Activated CD8-positive, alpha-beta T cell treated with anti-CD3 and anti-CD28 coated beads for 36 hours (primary cell): ENCODE results near the gene ZDHHC12. TPM values are rescaled to one million over a fixed set of nuclear protein-coding genes. Genes with fewer than 3 reads are reported as not detected.

Experiments used
- ATAC-seq: fragments of 200-7000 bp; cut with Tn5 transposase; one replicate; pipeline ENCODE4 v1.10.0; 2021; ENCODE audit warnings: mild to moderate bottlenecking, moderate library complexity
- CTCF ChIA-PET: fragments of 350-600 bp; sonication (Branson Sonifier 250); formaldehyde crosslinking; loops from one replicate; lab custom pipeline; 2021; ENCODE audit warnings: antibody characterized with exemption; lab: Charles Lee
- POLR2A ChIA-PET: fragments of 350-600 bp; sonication (Branson Sonifier 250); formaldehyde crosslinking; loops from one replicate; lab custom pipeline; 2021; ENCODE audit warnings: antibody characterized with exemption; lab: Charles Lee
- DNase-seq: peaks from one replicate; pipeline ENCODE4 v3.0.0-alpha.2; 2020
- H3K27ac Mint-ChIP-seq: one replicate; pipeline ENCODE4 v1.8.0; 2021; ENCODE audit warnings: mild to moderate bottlenecking, mixed read lengths
- H3K27me3 Mint-ChIP-seq: one replicate; pipeline ENCODE4 v1.8.0; 2021; ENCODE audit warnings: mixed read lengths
- H3K36me3 Mint-ChIP-seq: one replicate; pipeline ENCODE4 v1.8.0; 2021; ENCODE audit warnings: low read depth, mixed read lengths
- H3K4me1 Mint-ChIP-seq: one replicate; pipeline ENCODE4 v1.8.0; 2021; ENCODE audit warnings: low read depth, mixed read lengths
- H3K4me3 Mint-ChIP-seq: one replicate; pipeline ENCODE4 v1.8.0; 2021; ENCODE audit warnings: mild to moderate bottlenecking, moderate library complexity, mixed read lengths
- H3K9me3 Mint-ChIP-seq: one replicate; pipeline ENCODE4 v1.8.0; 2021; ENCODE audit warnings: mixed read lengths
- intact Hi-C: fragments of 100-400 bp; cut with micrococcal nuclease; formaldehyde crosslinking; loops from one replicate; pipeline ENCODE4 v1.10.0; 2022
- total RNA-seq, 2 experiments: library from RNA; stranded (reverse); gene quantifications; one replicate each; pipeline ENCODE4 v1.2.3, GENCODE V29; 2021
- TF ChIP-seq, protein P1 (sequence below): fragments of 200-600 bp; IDR thresholded peaks from one replicate; pipeline ENCODE4 v1.8.0; 2022; ENCODE audit warnings: antibody characterized with exemption, mild to moderate bottlenecking

Gene ZDHHC12
- total RNA-seq, 2 experiments from 2014 or later = 44.9 to 48.7 TPM

DNA sequence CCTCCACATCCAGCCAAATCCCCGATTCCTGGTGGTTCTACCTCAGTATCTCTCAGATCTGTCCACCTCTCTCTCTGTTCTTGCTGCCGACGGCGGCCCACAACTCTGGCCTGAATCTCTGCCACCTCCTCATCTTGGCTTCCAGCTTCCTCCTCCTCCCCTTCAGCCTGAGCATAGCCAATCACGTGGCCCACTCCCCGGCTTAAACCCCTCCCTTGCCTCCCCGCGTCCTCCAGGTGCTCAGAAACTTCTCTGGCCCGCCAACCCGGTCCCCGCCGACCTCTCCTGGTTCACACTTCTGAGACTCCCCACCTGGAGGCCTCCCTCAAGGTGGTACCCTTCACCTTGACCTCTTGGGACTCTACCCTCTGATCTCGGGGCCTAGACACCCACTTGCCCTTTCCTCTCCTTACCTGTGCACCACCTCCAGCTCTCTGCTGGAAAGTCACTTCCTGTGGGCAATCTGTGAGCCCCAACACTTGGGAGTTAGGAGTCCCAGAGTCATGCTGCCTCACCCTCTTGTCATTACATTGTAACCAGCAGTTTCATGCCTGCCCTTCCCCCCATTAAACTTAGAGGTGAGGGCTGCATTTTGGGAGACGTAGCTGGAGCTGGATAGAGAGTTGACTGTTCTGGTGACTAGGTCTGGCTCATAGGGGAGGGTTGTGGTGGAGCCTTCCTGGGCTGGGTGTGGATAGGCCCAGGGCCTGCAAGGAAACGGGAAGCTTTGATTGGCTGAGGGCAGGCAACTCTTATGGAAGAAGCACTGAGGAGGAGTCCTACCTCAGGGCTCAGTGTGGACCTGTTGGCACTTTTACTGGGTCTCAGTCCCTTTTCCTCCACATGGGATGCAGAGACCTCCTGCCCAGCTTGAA, 39.4 kb downstream of the ZDHHC12 start:
- POLR2A ChIA-PET = interaction anchor here (0.6 to 2.5 kb wide), 15 partner anchors 9 to 380 kb away, joined by 3 to 14 read pairs (median 5); partner anchors contain the start of genes DYNC2I2, ENDOG, PKN3 and SPTAN1
- Mint-ChIP-seq H3K27me3 (no peaks in the 10 kb centered on the region), H3K4me1 (peaks cover 48% of the 10 kb centered on the region), H3K9me3 (no peaks in the 10 kb centered on the region), H3K27ac (peak overlapping the region; percentile 98), H3K4me3 (peak overlapping the region; percentile 98), H3K36me3 (peaks cover 20% of the 10 kb centered on the region)
- CTCF ChIA-PET = interaction anchor here (0.8 to 1.0 kb wide), 3 partner anchors 8 to 17 kb away, joined by 3 to 4 read pairs (median 3); partner anchors contain the start of gene PKN3
- DNase-seq (peak; percentile 90), ATAC-seq (peak; percentile 52)
- intact Hi-C loops = no loop called here
- TF ChIP-seq, protein P1, sequence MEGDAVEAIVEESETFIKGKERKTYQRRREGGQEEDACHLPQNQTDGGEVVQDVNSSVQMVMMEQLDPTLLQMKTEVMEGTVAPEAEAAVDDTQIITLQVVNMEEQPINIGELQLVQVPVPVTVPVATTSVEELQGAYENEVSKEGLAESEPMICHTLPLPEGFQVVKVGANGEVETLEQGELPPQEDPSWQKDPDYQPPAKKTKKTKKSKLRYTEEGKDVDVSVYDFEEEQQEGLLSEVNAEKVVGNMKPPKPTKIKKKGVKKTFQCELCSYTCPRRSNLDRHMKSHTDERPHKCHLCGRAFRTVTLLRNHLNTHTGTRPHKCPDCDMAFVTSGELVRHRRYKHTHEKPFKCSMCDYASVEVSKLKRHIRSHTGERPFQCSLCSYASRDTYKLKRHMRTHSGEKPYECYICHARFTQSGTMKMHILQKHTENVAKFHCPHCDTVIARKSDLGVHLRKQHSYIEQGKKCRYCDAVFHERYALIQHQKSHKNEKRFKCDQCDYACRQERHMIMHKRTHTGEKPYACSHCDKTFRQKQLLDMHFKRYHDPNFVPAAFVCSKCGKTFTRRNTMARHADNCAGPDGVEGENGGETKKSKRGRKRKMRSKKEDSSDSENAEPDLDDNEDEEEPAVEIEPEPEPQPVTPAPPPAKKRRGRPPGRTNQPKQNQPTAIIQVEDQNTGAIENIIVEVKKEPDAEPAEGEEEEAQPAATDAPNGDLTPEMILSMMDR = no peak

GRCh38 chr9:128684065-128684324, 39.9 kb downstream of the ZDHHC12 start:
- DNase-seq (no peak), ATAC-seq (no peak)
- TF ChIP-seq, protein P1 = no peak
- Mint-ChIP-seq H3K36me3 (peaks cover 20% of the 10 kb centered on the region), H3K4me3 (peak overlapping the region; percentile 98), H3K4me1 (peaks cover 48% of the 10 kb centered on the region), H3K27ac (peak overlapping the region; percentile 98), H3K27me3 (no peaks in the 10 kb centered on the region), H3K9me3 (no peaks in the 10 kb centered on the region)
- ChIA-PET POLR2A (interaction anchor here (0.6 to 2.5 kb wide), 13 partner anchors 9 to 380 kb away, joined by 3 to 14 read pairs (median 4); partner anchors contain the start of genes ENDOG, PKN3, SPTAN1 and ZDHHC12), CTCF (interaction anchor here (1.0 kb wide), 1 partner anchor 18 kb away, joined by 3 read pairs; the partner anchor contains the start of gene PKN3)
- intact Hi-C loops = no loop called here

DNA sequence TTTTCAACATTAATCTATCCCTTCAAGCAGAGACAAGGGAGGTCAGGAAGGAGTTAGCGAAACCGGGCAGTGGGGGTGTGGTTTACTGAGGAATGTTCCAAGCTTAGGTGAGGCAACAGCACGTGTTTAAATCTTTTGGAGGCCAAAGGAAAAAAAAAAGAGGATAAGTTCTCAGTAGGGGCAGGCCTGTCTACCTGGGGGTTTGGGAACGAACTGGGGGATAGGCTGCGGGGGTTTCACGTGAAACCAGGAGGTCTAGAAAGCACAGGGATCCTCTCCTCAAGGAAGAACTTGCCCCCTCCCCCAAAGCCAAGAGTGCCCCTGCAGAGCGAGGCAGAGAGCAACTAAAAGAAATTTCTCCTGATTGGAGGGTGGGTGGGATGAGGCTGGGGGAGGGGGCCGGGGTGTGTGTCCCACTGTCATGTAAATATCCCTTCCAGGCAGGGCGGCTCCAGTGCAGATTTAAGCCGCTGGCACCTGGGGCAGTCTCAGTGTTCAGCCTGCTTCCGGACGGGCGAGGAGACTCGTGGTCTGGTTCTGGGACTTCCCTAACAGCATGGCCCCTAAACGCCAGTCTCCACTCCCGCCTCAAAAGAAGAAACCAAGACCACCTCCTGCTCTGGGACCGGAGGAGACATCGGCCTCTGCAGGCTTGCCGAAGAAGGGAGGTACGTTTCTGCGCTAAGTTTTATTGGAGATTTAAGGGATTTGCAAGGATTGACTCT, 40.4 kb downstream of the ZDHHC12 start:
- peak overlapping the region; percentile 98 for H3K27ac Mint-ChIP-seq
- CTCF ChIA-PET = interaction anchor here (1.0 to 1.6 kb wide), 2 partner anchors 18 to 19 kb away, joined by 3 to 5 read pairs; partner anchors contain the start of gene PKN3
- POLR2A ChIA-PET = interaction anchor here (0.6 to 2.5 kb wide), 10 partner anchors 9 to 131 kb away, joined by 3 to 14 read pairs (median 4); partner anchors contain the start of genes PKN3, SPTAN1 and ZDHHC12
- intact Hi-C loops = no loop called here
- peak overlapping the region; percentile 98 for H3K4me3 Mint-ChIP-seq
- DNase-seq (peak; percentile 68), ATAC-seq (peak; percentile 12)
- H3K9me3 Mint-ChIP-seq = no peaks in the 10 kb centered on the region
- H3K27me3 Mint-ChIP-seq = no peaks in the 10 kb centered on the region
- TF ChIP-seq, protein P1 = no peak
- peaks cover 48% of the 10 kb centered on the region for H3K4me1 Mint-ChIP-seq
- H3K36me3 Mint-ChIP-seq = peaks cover 20% of the 10 kb centered on the region

DNA sequence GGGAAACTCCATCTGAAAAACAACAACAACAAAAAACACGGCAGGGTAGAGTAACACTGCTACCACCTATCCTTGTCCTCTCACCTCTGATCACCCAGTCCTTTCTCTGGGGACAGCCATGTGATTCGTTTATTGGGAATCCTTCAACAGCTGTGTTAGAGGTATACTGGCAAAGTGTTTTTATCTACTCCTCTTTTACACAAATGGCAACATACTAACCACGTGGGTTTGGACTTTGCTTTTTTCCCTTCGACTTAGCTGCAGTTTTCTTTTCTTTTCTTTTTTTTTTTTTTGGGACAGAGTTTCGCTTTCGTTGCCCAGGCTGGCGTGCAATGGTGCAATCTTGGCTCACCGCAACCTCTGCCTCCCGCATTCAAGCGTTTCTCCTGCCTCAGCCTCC, 46.1 kb downstream of the ZDHHC12 start:
- POLR2A ChIA-PET = no interaction called here
- no peak for ATAC-seq
- no peaks in the 10 kb centered on the region for H3K9me3 Mint-ChIP-seq
- no peak overlapping the region for H3K27ac Mint-ChIP-seq
- CTCF ChIA-PET = no interaction called here
- no peaks in the 10 kb centered on the region for H3K27me3 Mint-ChIP-seq
- no peak for DNase-seq
- peaks cover 6% of the 10 kb centered on the region for H3K36me3 Mint-ChIP-seq
- H3K4me1 Mint-ChIP-seq = peaks cover 4% of the 10 kb centered on the region
- no peak overlapping the region for H3K4me3 Mint-ChIP-seq
- intact Hi-C loops = no loop called here
- TF ChIP-seq, protein P1 = no peak
